GM12892 (cell line): ENCODE data around the gene PIK3R6.
A peak's percentile ranks its signal among the peaks of the same experiment; 100 is the strongest.

ENCODE experiments used
- POLR2A ChIP-seq: IDR thresholded peaks from 2 replicates; pipeline ENCODE4 v1.6.1; 2011; ENCODE audit warnings: low read depth, low read length, control low read depth
- POLR2AphosphoS5 ChIP-seq: IDR thresholded peaks from 2 replicates; pipeline ENCODE4 v1.6.1; 2011; ENCODE audit warnings: low read depth, low read length, control low read depth

DNA sequence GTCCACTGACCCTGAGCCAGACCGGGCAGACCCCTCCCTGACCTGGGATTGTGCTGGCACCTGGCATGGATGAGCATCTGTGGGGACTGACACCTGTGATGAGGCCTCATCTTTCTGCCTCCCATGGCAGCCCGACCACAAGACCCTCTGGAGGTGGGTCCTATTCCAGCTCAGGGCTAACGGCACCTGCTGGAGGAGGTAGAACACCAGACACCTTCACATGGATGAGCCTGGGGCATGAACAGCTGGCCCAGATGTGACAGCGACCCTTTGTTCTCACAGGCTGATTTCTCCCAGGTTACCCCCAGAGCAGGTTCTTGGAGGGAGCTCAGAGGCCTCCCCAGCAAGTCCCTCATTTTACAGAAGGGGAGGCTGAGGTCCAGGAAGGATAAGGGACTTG is 46.4 kb upstream of the PIK3R6 start:
- peak; percentile 10; the same call in 1 of the 2 replicates for TF ChIP-seq POLR2A
- TF ChIP-seq POLR2AphosphoS5, result 0 out of 2 replicates have a peak, but pooled peaks have one; percentile 30
